Tibial artery (tissue), 4 donors: Measurements from ENCODE around the gene RASAL2.
A peak's percentile ranks its signal among the peaks of the same experiment; 100 is the strongest.

ENCODE experiments used
- DNase-seq, 2 donors: peaks; one replicate each; pipeline ENCODE4 v3.0.0-alpha.2; 2019
- H3K27ac ChIP-seq, 2 donors: fragments of 200-600 bp; sonication (generic) in 1 of 2; 1 replicate in 1 of 2; 2 replicates in 1 of 2; pipeline ENCODE4 v1.5.1; 2018 to 2019; ENCODE audit warnings: mild to moderate bottlenecking in 1 of 2
- H3K27me3 ChIP-seq, 2 donors: fragments of 200-600 bp; sonication (generic) in 1 of 2; one replicate each; pipeline versions ENCODE4 v1.5.1 to v1.6.0; 2016 to 2019
- H3K36me3 ChIP-seq, 3 donors: fragments of 200-600 bp; sonication (generic) in 2 of 3; one replicate each; pipeline ENCODE4 v1.5.1; 2016 to 2019; ENCODE audit warnings: mild to moderate bottlenecking in 2 of 3
- H3K4me1 ChIP-seq, 4 donors: fragments of 200-600 bp; sonication (generic) in 2 of 4; 1 replicate in 3 of 4; 2 replicates in 1 of 4; pipeline ENCODE4 v1.5.1; 2016 to 2019
- H3K4me3 ChIP-seq, 2 donors: fragments of 200-600 bp; sonication (generic) in 1 of 2; 1 replicate in 1 of 2; 2 replicates in 1 of 2; pipeline ENCODE4 v1.5.1; 2018 to 2019; ENCODE audit warnings: mild to moderate bottlenecking in 2 of 2
- H3K9me3 ChIP-seq, 3 donors: fragments of 200-600 bp; sonication (generic) in 1 of 3; one replicate each; pipeline ENCODE4 v1.5.1; 2016 to 2019
- CTCF ChIP-seq, 2 experiments: fragments of 200-600 bp in 1 of 2; fragments of 450-650 bp in 1 of 2; IDR thresholded peaks; one replicate each; pipeline ENCODE4 v1.5.1; 2017 to 2019; ENCODE audit warnings: antibody characterized with exemption in 2 of 2, mild to moderate bottlenecking in 1 of 2, moderate library complexity in 1 of 2
- intact Hi-C: fragments of 100-400 bp; cut with DNase I; formaldehyde crosslinking; loops from one replicate; pipeline ENCODE4 v1.15.0; 2023; ENCODE audit warnings: low total_unique reads

The RASAL2 gene

GRCh38 chr1:178371235-178371634 is 277.3 kb downstream of the RASAL2 start:
- no peak for TF ChIP-seq CTCF (IDR thresholded peaks at IDR 0.05)
- DNase-seq, result peak in 1 of 2 donors; percentile 25
- Histone ChIP-seq H3K9me3 (no peaks in the 10 kb centered on the region), H3K27ac (peak overlapping the region; percentile 1 to 9), H3K4me1 (peaks cover 0 to 16% (median 7%) of the 10 kb centered on the region in 4 donors), H3K27me3 (no peaks in the 10 kb centered on the region), H3K36me3 (no peaks in the 10 kb centered on the region), H3K4me3 (peak overlapping the region; percentile 23 to 26)
- intact Hi-C loops, result no loop called here

GRCh38 chr1:178371933-178372388 is 278.1 kb downstream of the RASAL2 start:
- H3K4me1 ChIP-seq, result peaks cover 0 to 16% (median 7%) of the 10 kb centered on the region in 4 donors

DNA sequence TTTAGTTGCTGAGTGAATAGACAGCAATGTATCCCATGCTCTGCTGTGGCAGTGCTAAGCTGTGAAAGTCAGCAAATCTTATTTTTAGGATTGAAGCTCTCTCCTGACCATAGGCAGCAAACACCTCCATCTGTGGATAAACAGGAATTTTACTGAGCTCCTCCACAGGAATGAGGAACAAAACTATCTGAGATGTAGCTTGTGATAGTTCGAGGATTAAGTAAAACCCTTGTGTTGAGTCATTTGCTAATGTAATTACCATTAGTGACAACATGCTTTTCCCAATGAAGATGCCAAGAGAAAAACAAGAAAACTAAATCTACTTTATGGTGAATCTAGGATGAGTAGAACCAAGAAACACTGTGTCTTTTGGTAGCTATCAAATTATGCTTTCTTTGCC is 280.1 kb downstream of the RASAL2 start:
- no peak for DNase-seq
- no peaks in the 10 kb centered on the region for H3K36me3 ChIP-seq
- H3K4me1 ChIP-seq, result peaks cover 0 to 16% (median 7%) of the 10 kb centered on the region in 4 donors
- H3K4me3 ChIP-seq, result no peak overlapping the region
- no peak for TF ChIP-seq CTCF (IDR thresholded peaks at IDR 0.05)
- intact Hi-C loops, result no loop called here
- no peaks in the 10 kb centered on the region for H3K27me3 ChIP-seq
- no peak overlapping the region for H3K27ac ChIP-seq
- no peaks in the 10 kb centered on the region for H3K9me3 ChIP-seq

More at GRCh38 chr1:178371933-178372388, 278.1 kb downstream of the RASAL2 start:
- Histone ChIP-seq H3K27me3 (no peaks in the 10 kb centered on the region), H3K27ac (peak overlapping the region; percentile 1 to 9), H3K9me3 (no peaks in the 10 kb centered on the region), H3K4me3 (peak overlapping the region; percentile 23 to 26), H3K36me3 (no peaks in the 10 kb centered on the region)
- intact Hi-C loops, result no loop called here
- no peak for TF ChIP-seq CTCF (IDR thresholded peaks at IDR 0.05)
- no peak for DNase-seq

DNA sequence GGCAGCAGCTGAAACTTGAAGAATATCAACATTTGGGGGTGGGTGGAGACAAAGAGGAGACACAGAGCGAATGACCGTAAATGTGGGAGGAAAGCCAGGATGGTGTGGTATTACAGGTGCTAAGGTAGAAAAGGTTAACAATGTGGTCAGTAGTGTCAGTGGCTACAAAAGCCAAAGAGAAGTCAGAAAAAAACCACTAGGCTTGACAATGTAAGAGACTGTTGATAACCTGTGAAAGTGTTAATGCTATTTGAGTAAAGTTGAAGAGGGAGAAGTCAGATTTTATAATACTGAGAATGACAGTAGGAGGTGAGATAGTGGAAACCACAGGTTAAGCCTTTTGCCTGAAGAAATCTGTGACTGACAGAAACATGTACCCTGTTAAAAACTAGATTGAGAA is 282.1 kb downstream of the RASAL2 start:
- Histone ChIP-seq H3K4me3 (no peak overlapping the region), H3K27ac (no peak overlapping the region), H3K36me3 (no peaks in the 10 kb centered on the region), H3K4me1 (peaks cover 0 to 15% (median 7%) of the 10 kb centered on the region in 4 donors), H3K27me3 (no peaks in the 10 kb centered on the region), H3K9me3 (no peaks in the 10 kb centered on the region)
- no peak for DNase-seq
- no peak for TF ChIP-seq CTCF (IDR thresholded peaks at IDR 0.05)
- intact Hi-C loops, result no loop called here

DNA sequence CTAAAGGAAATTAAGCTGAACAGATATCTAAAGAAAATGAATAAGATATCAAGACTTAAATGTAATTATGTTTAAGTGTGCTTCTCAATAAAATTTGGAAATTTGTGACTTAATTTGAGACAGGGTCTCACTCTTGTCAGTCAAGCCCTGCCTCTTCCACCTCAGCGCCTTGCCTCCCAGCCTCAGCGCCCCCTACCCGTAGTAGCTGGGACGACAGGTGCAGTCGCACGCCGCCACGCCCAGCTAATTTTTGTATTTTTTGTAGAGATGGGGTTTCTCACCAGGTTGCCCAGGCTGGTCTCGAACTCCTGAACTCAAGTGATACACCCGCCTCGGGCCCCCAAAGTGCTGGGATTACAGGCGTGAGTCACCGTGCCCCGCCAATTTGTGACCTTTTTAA is 285.9 kb downstream of the RASAL2 start:
- DNase-seq, result no peak
- peaks cover 0 to 10% (median 0%) of the 10 kb centered on the region in 4 donors for H3K4me1 ChIP-seq
- no peak overlapping the region for H3K27ac ChIP-seq
- intact Hi-C loops, result no loop called here
- no peak for TF ChIP-seq CTCF (IDR thresholded peaks at IDR 0.05)
- no peaks in the 10 kb centered on the region for H3K27me3 ChIP-seq
- H3K4me3 ChIP-seq, result no peak overlapping the region
- H3K36me3 ChIP-seq, result no peaks in the 10 kb centered on the region
- H3K9me3 ChIP-seq, result no peaks in the 10 kb centered on the region

GRCh38 chr1:178382372-178382771 is 288.5 kb downstream of the RASAL2 start:
- peaks cover 0 to 10% (median 0%) of the 10 kb centered on the region in 4 donors for H3K4me1 ChIP-seq
- no peak for TF ChIP-seq CTCF (IDR thresholded peaks at IDR 0.05)
- no peak overlapping the region for H3K27ac ChIP-seq
- intact Hi-C loops, result no loop called here
- H3K4me3 ChIP-seq, result no peak overlapping the region
- no peak for DNase-seq
- no peaks in the 10 kb centered on the region for H3K36me3 ChIP-seq
- no peaks in the 10 kb centered on the region for H3K9me3 ChIP-seq
- H3K27me3 ChIP-seq, result no peaks in the 10 kb centered on the region
